BJ (cell line): ENCODE results near the gene CASQ2. TPM values are rescaled to one million over a fixed set of nuclear protein-coding genes. Genes with fewer than 3 reads are reported as not detected.

Experiments used
- CTCF ChIA-PET: fragments of 350-600 bp; formaldehyde crosslinking; extraction: SDS; loops from one replicate; lab custom pipeline; 2021; ENCODE audit warnings: antibody characterized with exemption, inconsistent platforms; lab: Yijun Ruan, JAX
- POLR2A ChIA-PET: fragments of 300-600 bp; sonication (Branson Sonifier 250); formaldehyde crosslinking; extraction: SDS; loops from one replicate; lab custom pipeline; 2021; ENCODE audit warnings: antibody characterized with exemption; lab: Charles Lee
- DNase-seq: peaks from one replicate; pipeline ENCODE4 v3.0.0-alpha.2; 2011; ENCODE audit warnings: low read depth
- H3K27me3 ChIP-seq: 2 replicates; pipeline ENCODE4 v1.6.0; 2011; ENCODE audit warnings: low read length; ENCODE audit not compliant: control insufficient read depth, insufficient read depth
- H3K36me3 ChIP-seq: 2 replicates; pipeline ENCODE4 v1.5.1; 2011; ENCODE audit warnings: low read length; ENCODE audit not compliant: control insufficient read depth, insufficient read depth
- H3K4me3 ChIP-seq: 2 replicates; pipeline ENCODE4 v1.5.1; 2011; ENCODE audit warnings: low read depth, mild to moderate bottlenecking, control low read depth, low read length
- polyA plus RNA-seq: library from polyadenylated mRNA; depleted of rRNA; stranded (reverse); fragments of >200 nt; gene quantifications from 2 replicates; pipeline ENCODE4 v1.2.3, GENCODE V29; 2011
- TF ChIP-seq, protein P1 (sequence below): IDR thresholded peaks from 2 replicates; pipeline ENCODE4 v1.5.1; 2011; ENCODE audit warnings: low read depth, mild to moderate bottlenecking, control low read depth, inconsistent platforms, low read length, moderate library complexity; ENCODE audit not compliant: insufficient read depth

Gene CASQ2
- polyA plus RNA-seq, 1 experiment: not detected

DNA sequence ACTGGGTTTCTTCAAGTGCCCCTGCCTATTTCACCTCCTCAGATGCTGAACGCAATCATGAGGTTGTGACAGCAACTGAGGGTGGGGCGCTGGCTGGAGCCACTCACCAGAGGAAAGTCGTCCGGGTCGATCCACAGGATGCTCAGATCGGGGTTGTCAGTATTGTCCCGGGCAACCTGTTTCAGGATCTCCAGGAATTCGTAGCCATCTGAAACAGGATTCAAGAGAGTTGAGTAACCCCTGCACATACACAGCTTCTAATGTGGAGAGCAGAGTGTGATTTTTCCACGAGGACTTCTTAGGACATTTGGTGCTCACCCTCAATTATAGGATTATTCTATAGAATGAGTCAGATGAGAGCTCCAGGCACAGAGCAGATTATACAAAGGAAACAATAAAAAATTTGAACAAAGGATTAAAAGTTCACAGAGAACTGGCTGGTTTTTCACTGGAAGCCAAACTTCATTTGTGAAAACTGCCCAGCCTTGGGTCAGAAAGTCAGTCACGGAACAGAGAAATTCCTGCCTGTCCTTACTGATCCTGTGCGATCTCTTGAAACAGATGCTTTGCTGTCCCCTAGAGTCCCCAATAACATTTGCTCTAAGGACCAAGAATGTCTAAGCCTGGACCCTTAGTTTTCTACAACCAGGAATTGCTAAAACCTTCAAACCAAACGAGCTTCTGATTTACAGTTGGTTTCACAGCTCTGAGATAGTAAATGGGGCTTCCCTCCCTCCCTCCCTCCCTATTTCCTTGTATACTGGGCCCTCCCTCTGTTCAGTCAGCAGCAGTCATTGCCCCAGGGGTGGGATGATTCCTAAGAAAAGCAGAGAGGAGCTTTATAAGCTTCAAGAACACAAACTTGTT lies 63.2 kb downstream of the CASQ2 start:
- Histone ChIP-seq H3K27me3 (peaks cover 3% of the 10 kb centered on the region), H3K36me3 (no peaks in the 10 kb centered on the region), H3K4me3 (no peak overlapping the region)
- CTCF ChIA-PET: interaction anchor here (0.6 to 6.1 kb wide), 14 partner anchors 10 to 123 kb away, joined by 3 to 77 read pairs (median 8); no protein-coding TSS in a partner anchor
- POLR2A ChIA-PET: interaction anchor here (0.6 kb wide), 1 partner anchor 31 kb away, joined by 5 read pairs; no protein-coding TSS in a partner anchor
- TF ChIP-seq, protein P1, sequence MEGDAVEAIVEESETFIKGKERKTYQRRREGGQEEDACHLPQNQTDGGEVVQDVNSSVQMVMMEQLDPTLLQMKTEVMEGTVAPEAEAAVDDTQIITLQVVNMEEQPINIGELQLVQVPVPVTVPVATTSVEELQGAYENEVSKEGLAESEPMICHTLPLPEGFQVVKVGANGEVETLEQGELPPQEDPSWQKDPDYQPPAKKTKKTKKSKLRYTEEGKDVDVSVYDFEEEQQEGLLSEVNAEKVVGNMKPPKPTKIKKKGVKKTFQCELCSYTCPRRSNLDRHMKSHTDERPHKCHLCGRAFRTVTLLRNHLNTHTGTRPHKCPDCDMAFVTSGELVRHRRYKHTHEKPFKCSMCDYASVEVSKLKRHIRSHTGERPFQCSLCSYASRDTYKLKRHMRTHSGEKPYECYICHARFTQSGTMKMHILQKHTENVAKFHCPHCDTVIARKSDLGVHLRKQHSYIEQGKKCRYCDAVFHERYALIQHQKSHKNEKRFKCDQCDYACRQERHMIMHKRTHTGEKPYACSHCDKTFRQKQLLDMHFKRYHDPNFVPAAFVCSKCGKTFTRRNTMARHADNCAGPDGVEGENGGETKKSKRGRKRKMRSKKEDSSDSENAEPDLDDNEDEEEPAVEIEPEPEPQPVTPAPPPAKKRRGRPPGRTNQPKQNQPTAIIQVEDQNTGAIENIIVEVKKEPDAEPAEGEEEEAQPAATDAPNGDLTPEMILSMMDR: no peak
- DNase-seq: no peak

DNA sequence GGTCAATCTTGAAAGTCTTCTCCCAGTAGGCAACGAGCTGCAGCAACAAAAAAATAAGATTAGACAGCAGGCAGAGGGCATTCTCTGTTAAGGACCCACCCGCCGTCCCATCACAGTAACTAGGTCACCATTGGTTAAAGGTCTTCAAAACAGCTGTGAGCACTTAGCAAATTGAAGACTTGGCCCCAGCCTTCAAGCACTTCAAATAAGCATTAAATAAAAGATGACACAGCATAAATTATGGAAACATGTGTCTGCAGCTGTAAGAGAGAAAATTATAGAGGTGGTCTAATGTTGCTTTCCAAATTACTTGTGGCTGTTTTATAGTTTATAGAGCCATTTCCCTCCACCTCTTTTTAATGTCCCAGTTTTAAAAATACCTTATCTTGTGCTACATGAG lies 65.6 kb downstream of the CASQ2 start:
- ChIA-PET POLR2A (no interaction called here), CTCF (interaction anchor here (0.7 to 6.1 kb wide), 3 partner anchors 12 to 523 kb away, joined by 4 to 53 read pairs (median 4); no protein-coding TSS in a partner anchor)
- H3K27me3 ChIP-seq: no peaks in the 10 kb centered on the region; the same call in none of the 2 replicates
- no peak for DNase-seq
- TF ChIP-seq, protein P1: no peak
- no peak overlapping the region for H3K4me3 ChIP-seq
- no peaks in the 10 kb centered on the region for H3K36me3 ChIP-seq

DNA sequence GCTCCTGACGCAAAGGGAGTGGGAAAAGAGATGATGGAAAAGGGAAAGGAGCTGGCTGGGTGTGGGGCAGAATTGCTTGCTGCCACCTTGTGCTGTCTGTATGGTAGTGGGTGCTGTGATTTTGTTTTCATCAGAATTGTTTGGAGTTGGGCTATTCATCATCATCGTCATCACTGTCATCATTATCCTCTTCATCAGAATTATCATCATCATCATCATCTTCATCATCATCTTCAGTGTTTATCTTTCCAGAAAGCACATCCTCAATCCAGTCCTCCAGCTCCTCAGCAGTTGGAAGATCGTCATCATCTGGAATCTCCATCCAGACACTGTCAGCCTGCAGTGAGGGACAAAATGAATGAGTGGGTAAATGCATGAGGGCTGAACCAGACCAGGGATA lies 67.4 kb downstream of the CASQ2 start:
- no peaks in the 10 kb centered on the region for H3K36me3 ChIP-seq
- H3K4me3 ChIP-seq: no peak overlapping the region
- CTCF ChIA-PET: interaction anchor here (0.6 kb wide), 1 partner anchor 16 kb away, joined by 3 read pairs; no protein-coding TSS in a partner anchor
- POLR2A ChIA-PET: no interaction called here
- DNase-seq: no peak
- TF ChIP-seq, protein P1: no peak
- no peaks in the 10 kb centered on the region; the same call in 1 of the 2 replicates for H3K27me3 ChIP-seq

DNA sequence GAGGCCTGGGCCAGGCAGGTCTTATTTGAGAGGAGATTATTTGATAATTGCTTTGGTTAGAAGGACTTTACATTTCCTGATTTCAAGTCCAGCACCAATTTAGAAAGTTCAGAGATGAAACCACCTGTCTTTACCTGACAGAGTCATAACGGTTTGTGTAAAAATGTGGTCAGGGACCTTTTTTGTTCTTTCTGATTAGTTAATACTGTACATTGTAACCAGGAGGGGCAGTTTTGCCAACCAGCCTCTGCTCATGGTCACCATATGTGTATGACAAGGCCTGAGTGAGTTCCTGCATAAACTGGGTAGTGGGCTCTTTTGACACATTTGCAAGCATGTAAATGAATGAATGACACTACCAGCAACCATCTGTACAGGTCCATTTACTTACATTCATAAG lies 70.9 kb downstream of the CASQ2 start:
- no peaks in the 10 kb centered on the region for H3K36me3 ChIP-seq
- H3K27me3 ChIP-seq: no peaks in the 10 kb centered on the region
- TF ChIP-seq, protein P1: no peak
- no peak overlapping the region for H3K4me3 ChIP-seq
- no peak for DNase-seq
- POLR2A ChIA-PET: no interaction called here
- CTCF ChIA-PET: no interaction called here

DNA sequence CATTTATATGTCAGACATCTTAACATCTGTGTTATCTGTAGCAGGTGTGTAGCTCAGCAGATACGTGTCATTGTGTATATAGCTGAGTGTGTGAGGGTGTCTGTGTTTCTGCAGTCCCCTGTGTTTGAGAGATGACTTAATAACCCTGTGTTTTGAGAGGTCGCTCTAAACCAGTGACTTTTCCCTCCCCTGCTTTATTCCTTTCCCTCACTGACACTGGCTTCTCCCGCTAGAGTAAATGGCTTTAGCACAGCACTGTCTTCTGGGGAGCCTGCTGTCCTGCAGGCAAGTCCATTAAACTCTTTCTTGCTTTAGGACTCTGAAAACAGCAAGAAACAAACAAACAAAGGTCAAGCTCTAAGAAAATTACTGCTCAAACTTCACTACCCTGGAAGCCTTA lies 73.7 kb downstream of the CASQ2 start:
- CTCF ChIA-PET: interaction anchor here (5.2 kb wide), 1 partner anchor 12 kb away, joined by 32 read pairs; no protein-coding TSS in a partner anchor
- DNase-seq: no peak
- Histone ChIP-seq H3K36me3 (peaks cover 8% of the 10 kb centered on the region), H3K4me3 (no peak overlapping the region), H3K27me3 (no peaks in the 10 kb centered on the region)
- TF ChIP-seq, protein P1: no peak
- POLR2A ChIA-PET: no interaction called here
